ENCODE data around the gene FIGNL2. TPM values are rescaled to one million over a fixed set of nuclear protein-coding genes. Genes with fewer than 3 reads are reported as not detected.

FIGNL2 gene
- total and polyA plus RNA-seq, 4 donors: 0.06 to 0.70 (median 0.33) TPM

GRCh38 chr12:51771008-51771407 lies 77.5 kb downstream of the FIGNL2 start:
- TF ChIP-seq TAF1 (conservative IDR thresholded peaks at IDR 0.05): no peak
- no peak for TF ChIP-seq EGR1 (IDR thresholded peaks at IDR 0.05; ENCODE audit: low read depth in 2 of 2)
- TF ChIP-seq FOXA2 (IDR thresholded peaks at IDR 0.05): no peak
- TF ChIP-seq SP1 (IDR thresholded peaks at IDR 0.05): no peak
- H3K9me3 ChIP-seq (ENCODE audit: control insufficient read depth in 4 of 4, low read length in 3 of 4): no peaks in the 10 kb centered on the region
- DNase-seq (ENCODE audit: low spot score): no peak
- 95% methylated on average over 1 of the region's 1 CpG for WGBS
- H3K4me1 ChIP-seq (ENCODE audit: control insufficient read depth in 4 of 4, insufficient read depth in 4 of 4, low read length in 3 of 4): peaks cover 0 to 5% (median 3%) of the 10 kb centered on the region in 4 donors
- H3K27me3 ChIP-seq (ENCODE audit: control insufficient read depth in 4 of 4, insufficient read depth in 4 of 4, low read length in 3 of 4): no peaks in the 10 kb centered on the region
- H3K27ac ChIP-seq (ENCODE audit: low read depth in 1 of 2, low read length in 2 of 2): no peak overlapping the region
- no peak overlapping the region for H3K4me3 ChIP-seq (ENCODE audit: low read depth in 1 of 3, low read length in 3 of 3)
- H3K36me3 ChIP-seq (ENCODE audit: control insufficient read depth in 4 of 4, insufficient read depth in 3 of 4, low read depth in 1 of 4, low read length in 3 of 4): peaks cover 0 to 11% (median 5%) of the 10 kb centered on the region in 4 donors
- no peak overlapping the region for H3K9ac ChIP-seq (ENCODE audit: low read depth in 1 of 2, low read length in 2 of 2)

Other genes with a start within 250 kb of the FIGNL2 start
- gene ANKRD33, start 39.4 kb upstream of the FIGNL2 start, total RNA-seq: not detected
- gene ANKRD33, start 39.4 kb upstream of the FIGNL2 start, polyA plus RNA-seq: not detected
- 1 to 10 TPM; 7.5 to 7.9 TPM for gene ACVRL1, start 58.8 kb upstream of the FIGNL2 start, total RNA-seq
- gene ACVRL1, start 58.8 kb upstream of the FIGNL2 start, polyA plus RNA-seq: 1 to 10 TPM; 3.1 to 4.7 TPM
- gene ACVR1B, start 103.0 kb upstream of the FIGNL2 start, total RNA-seq: 10 to 100 TPM in 1 of 2 donors, 1 to 10 TPM in 1; 7.4 to 21.9 TPM
- gene ACVR1B, start 103.0 kb upstream of the FIGNL2 start, polyA plus RNA-seq: 10 to 100 TPM in 1 of 2 donors, 1 to 10 TPM in 1; 4.0 to 16.5 TPM
- 1 to 10 TPM; 1.9 to 9.9 TPM for gene TAMALIN, start 158.2 kb upstream of the FIGNL2 start, total RNA-seq
- 1 to 10 TPM; 1.1 to 3.1 TPM for gene TAMALIN, start 158.2 kb upstream of the FIGNL2 start, polyA plus RNA-seq
- 1 to 10 TPM in 1 of 2 donors, under 1 TPM in 1; 0.79 to 3.8 TPM for gene NR4A1, start 202.7 kb upstream of the FIGNL2 start, total RNA-seq
- gene NR4A1, start 202.7 kb upstream of the FIGNL2 start, polyA plus RNA-seq: 1 to 10 TPM; 3.0 to 5.8 TPM
- 10 to 100 TPM; 12.9 to 28.4 TPM for gene ATG101, start 221.3 kb upstream of the FIGNL2 start, total RNA-seq
- 10 to 100 TPM; 30.5 to 31.8 TPM for gene ATG101, start 221.3 kb upstream of the FIGNL2 start, polyA plus RNA-seq
- under 1 TPM in 1 of 2 donors, not detected in 1; 0.50 TPM for gene SMIM41, start 231.0 kb upstream of the FIGNL2 start, total RNA-seq
- gene SMIM41, start 231.0 kb upstream of the FIGNL2 start, polyA plus RNA-seq: under 1 TPM; 0.03 to 0.24 TPM